Activated T-cell treated with anti-CD3 and anti-CD28 coated beads, Interleukin-2, amount 50 U/mL, for 4 hours (primary cell): ENCODE data around the gene ANKRD1. TPM values are rescaled to one million over a fixed set of nuclear protein-coding genes. Genes with fewer than 3 reads are reported as not detected.

Experiments
- ATAC-seq, 2 donors: fragments of 200-7000 bp; cut with Tn5 transposase; one replicate each; pipeline ENCODE4 v1.10.0; 2021
- DNase-seq: peaks from one replicate; pipeline ENCODE4 v3.0.0-alpha.2; 2020
- H3K27me3 Mint-ChIP-seq: one replicate; pipeline ENCODE4 v1.8.0; 2021; ENCODE audit warnings: low read depth, mixed read lengths
- H3K36me3 Mint-ChIP-seq: one replicate; pipeline ENCODE4 v1.8.0; 2022; ENCODE audit warnings: mixed read lengths; ENCODE audit not compliant: insufficient read depth
- H3K4me1 Mint-ChIP-seq: one replicate; pipeline ENCODE4 v1.8.0; 2021; ENCODE audit warnings: low read depth, mixed read lengths
- H3K4me3 Mint-ChIP-seq: one replicate; pipeline ENCODE4 v1.8.0; 2021; ENCODE audit warnings: mild to moderate bottlenecking, moderate library complexity, mixed read lengths
- H3K9me3 Mint-ChIP-seq: one replicate; pipeline ENCODE4 v1.8.0; 2021; ENCODE audit warnings: mixed read lengths
- total RNA-seq, 3 donors: library from RNA; stranded (reverse); gene quantifications; one replicate each; pipeline ENCODE4 v1.2.1, GENCODE V29; 2021

The ANKRD1 gene
- total RNA-seq, 3 donors from 2014 or later = not detected

DNA sequence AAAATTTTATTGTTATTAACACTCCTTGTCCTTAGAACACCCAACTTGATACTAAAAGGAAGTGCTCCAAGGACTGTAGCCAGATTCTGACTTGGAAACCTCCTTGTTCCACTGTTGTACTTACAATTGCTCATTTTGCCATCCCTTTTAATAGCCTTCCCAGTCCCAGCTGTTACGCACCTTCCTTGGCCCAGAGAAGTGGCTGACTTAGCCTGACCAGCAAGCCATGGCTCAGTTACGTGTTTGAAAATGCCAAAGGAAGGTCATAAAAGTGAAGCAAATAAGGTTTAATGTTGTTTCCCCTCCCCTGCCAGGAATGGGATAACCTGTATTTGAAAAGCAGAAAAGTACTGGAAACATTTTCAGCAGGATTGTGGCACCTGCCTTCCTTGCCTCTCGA is 3.7 kb upstream of the ANKRD1 start:
- H3K9me3 Mint-ChIP-seq = no peaks in the 10 kb centered on the region
- DNase-seq (no peak), ATAC-seq (no peak)
- no peaks in the 10 kb centered on the region for H3K4me1 Mint-ChIP-seq
- H3K4me3 Mint-ChIP-seq = no peak overlapping the region
- H3K36me3 Mint-ChIP-seq = no peaks in the 10 kb centered on the region
- H3K27me3 Mint-ChIP-seq = peaks cover 13% of the 10 kb centered on the region

- Mint-ChIP-seq H3K36me3 (no peaks in the 10 kb centered on the region), H3K4me3 (no peak overlapping the region), H3K9me3 (no peaks in the 10 kb centered on the region), H3K27me3 (peaks cover 7% of the 10 kb centered on the region), H3K4me1 (no peaks in the 10 kb centered on the region)
- DNase-seq = no peak
- ATAC-seq = no peak
Observed at GRCh38 chr10:90923111-90923731, 2.3 kb upstream of the ANKRD1 start.

DNA sequence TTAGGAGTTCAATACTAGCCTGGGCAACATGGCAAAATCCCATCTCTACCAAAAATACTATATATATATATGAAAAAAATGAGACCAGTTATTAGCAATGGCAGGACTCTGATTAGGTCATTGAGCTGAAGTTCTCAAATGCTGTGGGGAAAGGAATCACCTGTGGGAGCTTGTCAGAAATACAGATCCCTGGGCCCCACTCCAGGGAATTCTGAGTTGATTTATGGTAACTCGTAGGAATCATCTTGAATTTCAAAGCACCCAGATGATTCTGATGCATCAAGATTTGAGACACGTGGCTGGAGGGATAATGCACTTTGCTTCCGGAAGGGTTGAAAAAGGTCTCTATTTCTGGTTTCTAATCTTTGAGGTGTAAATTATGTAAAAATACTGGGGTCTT is 1.0 kb upstream of the ANKRD1 start:
- peaks cover 7% of the 10 kb centered on the region for H3K27me3 Mint-ChIP-seq
- H3K36me3 Mint-ChIP-seq = no peaks in the 10 kb centered on the region
- no peaks in the 10 kb centered on the region for H3K4me1 Mint-ChIP-seq

DNA sequence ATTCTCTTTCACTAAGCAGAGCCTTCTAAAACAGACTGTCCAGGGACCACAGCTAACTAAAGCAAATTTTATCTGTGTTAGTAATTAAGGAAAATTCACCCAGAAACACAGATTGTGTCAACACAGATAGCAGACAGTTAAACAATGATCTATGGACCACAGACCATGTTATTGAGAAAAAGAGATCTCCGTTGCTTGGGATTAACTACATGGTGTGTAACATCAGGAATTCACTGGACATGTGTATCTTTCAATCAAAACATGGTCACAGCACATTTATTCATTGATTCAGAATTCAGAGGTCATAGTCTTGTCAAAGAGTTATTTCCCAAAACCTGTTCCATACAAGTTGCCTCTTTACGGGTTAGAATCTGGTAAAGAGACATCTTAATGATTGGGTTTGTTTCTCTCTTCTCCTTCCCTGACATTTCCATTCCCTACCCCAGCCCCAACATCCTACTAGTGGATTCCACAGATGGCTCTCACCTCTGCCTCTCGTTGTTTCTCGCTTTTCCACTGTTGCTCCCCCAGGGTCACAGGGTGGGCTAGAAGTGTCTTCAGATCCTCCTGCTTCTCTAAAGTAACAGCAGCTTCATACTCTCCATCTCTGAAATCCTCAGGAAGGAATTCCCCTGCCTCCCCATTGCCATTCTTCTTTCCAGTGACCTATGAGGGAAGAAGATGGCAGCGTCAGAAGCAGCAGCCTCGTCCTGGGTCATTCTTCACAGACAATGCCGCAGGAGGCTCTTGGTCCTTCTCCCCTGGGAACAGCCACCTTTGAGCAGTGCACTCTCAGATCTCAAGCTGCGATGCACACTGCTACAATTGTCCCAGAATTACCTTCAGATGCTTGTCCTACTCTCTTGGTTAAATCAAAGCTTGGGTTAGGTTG is 958 bp downstream of the ANKRD1 start:
- Mint-ChIP-seq H3K9me3 (no peaks in the 10 kb centered on the region), H3K4me1 (no peaks in the 10 kb centered on the region), H3K36me3 (no peaks in the 10 kb centered on the region), H3K4me3 (no peak overlapping the region), H3K27me3 (peaks cover 9% of the 10 kb centered on the region)
- no peak for ATAC-seq
- no peak for DNase-seq

More for the DNA sequence above, 1.0 kb upstream of the ANKRD1 start:
- Mint-ChIP-seq H3K9me3 (no peaks in the 10 kb centered on the region), H3K4me3 (no peak overlapping the region)
- no peak for DNase-seq
- no peak for ATAC-seq

- Mint-ChIP-seq H3K4me1 (no peaks in the 10 kb centered on the region), H3K9me3 (no peaks in the 10 kb centered on the region), H3K36me3 (no peaks in the 10 kb centered on the region), H3K27me3 (peaks cover 2% of the 10 kb centered on the region), H3K4me3 (no peak overlapping the region)
- ATAC-seq (no peak), DNase-seq (no peak)
Observed at GRCh38 chr10:90917968-90918318, 2.9 kb downstream of the ANKRD1 start.

GRCh38 chr10:90917238-90917967 is 3.5 kb downstream of the ANKRD1 start:
- Mint-ChIP-seq H3K9me3 (no peaks in the 10 kb centered on the region), H3K4me1 (peaks cover under 1% of the 10 kb centered on the region), H3K4me3 (no peak overlapping the region), H3K27me3 (peaks cover 2% of the 10 kb centered on the region), H3K36me3 (no peaks in the 10 kb centered on the region)
- no peak for ATAC-seq
- DNase-seq = no peak

DNA sequence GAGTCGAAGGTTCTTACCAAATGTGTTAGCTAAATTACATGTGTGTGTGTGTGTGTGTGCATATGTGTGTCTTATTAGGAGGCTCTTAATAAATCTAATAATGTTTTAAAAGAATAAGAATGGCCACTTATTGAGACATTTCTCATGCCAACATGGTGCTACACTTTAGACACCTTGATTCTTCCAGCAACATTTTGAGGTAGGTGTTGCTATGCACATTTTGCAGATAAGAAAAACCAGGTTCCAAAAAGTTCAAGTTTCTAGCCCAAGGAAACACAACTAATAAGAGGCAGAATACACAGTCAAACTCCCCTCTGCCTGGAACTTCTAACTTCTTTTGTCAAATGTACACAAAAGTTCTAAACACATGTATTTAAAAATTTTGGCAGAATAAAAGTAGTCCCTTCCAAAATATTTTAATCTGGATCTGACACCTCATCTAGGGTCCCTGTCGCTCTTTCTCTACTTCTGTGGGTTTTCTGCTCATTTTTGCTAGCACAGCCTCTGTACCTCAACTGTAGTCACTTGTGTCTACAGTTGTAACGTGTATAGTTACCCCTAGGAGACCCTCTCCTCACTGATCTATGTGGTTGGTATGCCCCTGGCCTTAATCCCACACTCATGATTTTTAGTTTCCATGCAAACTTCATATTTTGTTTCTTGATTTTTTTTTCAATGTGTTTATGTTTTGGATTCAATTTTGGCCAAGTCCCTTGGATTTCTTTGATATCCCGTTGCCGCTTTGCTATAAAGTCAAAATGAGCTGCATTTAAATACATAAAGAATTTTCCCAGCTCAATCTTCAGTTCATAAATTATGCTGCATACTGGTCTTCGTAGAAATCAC is 4.3 kb downstream of the ANKRD1 start:
- Mint-ChIP-seq H3K27me3 (peaks cover 3% of the 10 kb centered on the region), H3K4me3 (no peak overlapping the region), H3K36me3 (no peaks in the 10 kb centered on the region), H3K9me3 (no peaks in the 10 kb centered on the region), H3K4me1 (peaks cover 5% of the 10 kb centered on the region)
- ATAC-seq (no peak), DNase-seq (no peak)

- Mint-ChIP-seq H3K4me3 (no peak overlapping the region), H3K9me3 (no peaks in the 10 kb centered on the region), H3K36me3 (no peaks in the 10 kb centered on the region), H3K4me1 (peaks cover 5% of the 10 kb centered on the region), H3K27me3 (peaks cover 3% of the 10 kb centered on the region)
- DNase-seq (no peak), ATAC-seq (no peak)
Observed at GRCh38 chr10:90915766-90916075, 5.2 kb downstream of the ANKRD1 start.

DNA sequence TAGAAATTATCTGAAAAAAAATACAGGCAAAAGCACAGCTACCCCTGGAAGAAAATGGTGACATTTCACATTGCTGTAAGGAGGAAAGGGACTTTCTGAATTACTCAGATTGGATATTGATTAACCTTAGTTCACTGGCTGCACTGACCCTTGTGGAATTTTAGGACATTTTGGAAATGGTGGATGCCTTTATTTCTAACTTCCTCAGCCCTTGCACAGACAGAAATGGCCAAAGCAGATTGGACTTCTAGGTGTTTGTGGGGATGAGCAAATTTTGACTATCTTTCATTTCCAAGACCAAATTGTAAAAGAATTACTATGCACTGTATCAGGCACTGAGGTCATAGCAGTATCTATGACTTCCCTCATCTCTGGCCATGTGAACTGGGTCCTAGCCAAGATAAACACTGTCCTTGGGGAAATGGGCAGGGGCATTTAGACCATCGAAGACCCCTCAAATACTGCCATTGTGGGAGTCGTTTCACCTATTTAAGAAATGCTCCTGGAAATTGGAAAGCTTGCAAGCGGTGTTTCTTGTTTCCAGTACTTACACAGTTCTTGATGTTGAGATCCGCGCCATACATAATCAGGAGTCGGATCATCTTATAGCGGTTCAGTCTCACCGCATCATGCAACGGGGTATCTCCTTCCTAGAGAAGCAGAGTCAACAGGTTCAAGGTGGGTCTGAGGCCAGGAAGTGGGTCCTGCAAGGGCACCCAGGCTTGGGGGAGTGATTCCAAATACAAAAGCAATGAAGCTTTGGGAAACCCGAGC is 5.7 kb downstream of the ANKRD1 start:
- no peaks in the 10 kb centered on the region for H3K9me3 Mint-ChIP-seq
- no peak overlapping the region for H3K4me3 Mint-ChIP-seq

GRCh38 chr10:90913774-90914420 is 7.0 kb downstream of the ANKRD1 start:
- H3K4me3 Mint-ChIP-seq = no peak overlapping the region
- H3K9me3 Mint-ChIP-seq = no peaks in the 10 kb centered on the region
- no peak for ATAC-seq
- no peaks in the 10 kb centered on the region for H3K36me3 Mint-ChIP-seq
- DNase-seq = no peak
- H3K4me1 Mint-ChIP-seq = peaks cover 5% of the 10 kb centered on the region
- peaks cover 3% of the 10 kb centered on the region for H3K27me3 Mint-ChIP-seq

More for the DNA sequence above, 5.7 kb downstream of the ANKRD1 start:
- peaks cover 5% of the 10 kb centered on the region for H3K4me1 Mint-ChIP-seq
- no peaks in the 10 kb centered on the region for H3K36me3 Mint-ChIP-seq
- ATAC-seq (no peak), DNase-seq (no peak)
- peaks cover 3% of the 10 kb centered on the region for H3K27me3 Mint-ChIP-seq

DNA sequence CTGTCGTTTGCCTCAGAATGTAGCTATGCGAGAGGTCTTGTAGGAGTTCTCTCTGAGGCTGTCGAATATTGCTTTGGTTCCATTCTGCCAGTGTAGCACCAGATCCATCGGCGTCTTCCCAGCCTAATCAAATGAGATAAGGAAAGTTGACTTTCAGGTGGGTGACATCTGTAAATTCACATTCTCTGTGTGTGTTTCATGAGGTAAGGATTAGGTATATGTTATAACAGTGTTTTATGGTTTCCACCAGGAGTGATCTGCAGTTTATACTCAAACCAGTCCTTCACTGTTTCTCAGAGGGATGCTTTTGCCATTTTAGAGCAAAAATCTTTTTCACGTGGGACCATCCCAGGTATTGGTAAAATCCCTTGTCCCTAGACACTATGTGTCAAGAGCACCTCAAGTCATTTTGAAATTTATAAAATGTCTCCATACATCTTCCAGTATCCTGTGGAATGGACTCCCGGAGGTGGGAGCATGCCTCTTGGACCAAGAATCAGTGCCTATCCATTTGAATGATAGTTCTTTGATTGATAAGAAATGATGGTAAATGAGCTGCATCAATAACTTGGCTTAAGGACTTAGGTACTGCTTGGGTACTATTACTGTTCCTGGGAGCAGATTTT is 7.9 kb downstream of the ANKRD1 start:
- no peak overlapping the region for H3K4me3 Mint-ChIP-seq
- no peaks in the 10 kb centered on the region for H3K36me3 Mint-ChIP-seq
- peaks cover 5% of the 10 kb centered on the region for H3K4me1 Mint-ChIP-seq
- no peaks in the 10 kb centered on the region for H3K9me3 Mint-ChIP-seq
- no peak for DNase-seq
- ATAC-seq = no peak
- peaks cover 3% of the 10 kb centered on the region for H3K27me3 Mint-ChIP-seq

GRCh38 chr10:90912174-90912573 is 8.7 kb downstream of the ANKRD1 start:
- ATAC-seq = no peak
- H3K4me1 Mint-ChIP-seq = peaks cover 5% of the 10 kb centered on the region
- no peaks in the 10 kb centered on the region for H3K9me3 Mint-ChIP-seq
- no peak overlapping the region for H3K4me3 Mint-ChIP-seq
- H3K36me3 Mint-ChIP-seq = peaks cover 5% of the 10 kb centered on the region
- no peak for DNase-seq
- H3K27me3 Mint-ChIP-seq = peaks cover 3% of the 10 kb centered on the region
